ENCODE measurements around the gene FGF12.

The FGF12 gene

DNA sequence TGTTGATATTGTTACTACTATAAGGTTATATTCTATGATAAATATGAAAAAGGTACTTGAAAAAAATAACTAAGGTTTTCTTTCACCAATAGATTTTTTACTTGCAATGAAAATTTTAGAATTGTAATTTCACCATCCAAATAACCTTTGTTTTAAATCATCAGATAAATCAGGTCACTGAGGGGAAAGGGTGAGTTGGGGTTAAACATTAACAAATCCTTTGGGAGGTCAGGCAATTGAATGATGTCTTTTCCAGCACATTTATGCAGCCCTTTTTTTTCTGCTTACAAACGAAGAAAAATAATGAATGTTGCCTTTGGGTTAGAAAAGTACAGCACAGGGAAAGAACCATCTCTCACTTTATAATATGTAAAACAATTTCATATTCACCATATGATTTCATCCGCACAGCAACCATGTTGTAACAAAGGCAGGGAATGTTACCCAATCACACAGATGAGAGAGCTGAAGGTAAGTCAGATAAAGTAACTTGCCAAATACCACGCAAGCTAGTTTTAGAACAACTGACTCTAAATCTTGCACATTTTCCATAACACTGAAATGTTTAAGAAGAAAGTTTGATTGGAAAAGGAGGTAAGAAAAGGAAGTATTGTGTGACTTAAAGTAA, 151.3 kb downstream of the FGF12 start:
- TF ChIP-seq SIN3A (IDR thresholded peaks at IDR 0.05; ENCODE audit: borderline replicate concordance, insufficient read depth, low read length) = no peak
- TF ChIP-seq, protein P1, sequence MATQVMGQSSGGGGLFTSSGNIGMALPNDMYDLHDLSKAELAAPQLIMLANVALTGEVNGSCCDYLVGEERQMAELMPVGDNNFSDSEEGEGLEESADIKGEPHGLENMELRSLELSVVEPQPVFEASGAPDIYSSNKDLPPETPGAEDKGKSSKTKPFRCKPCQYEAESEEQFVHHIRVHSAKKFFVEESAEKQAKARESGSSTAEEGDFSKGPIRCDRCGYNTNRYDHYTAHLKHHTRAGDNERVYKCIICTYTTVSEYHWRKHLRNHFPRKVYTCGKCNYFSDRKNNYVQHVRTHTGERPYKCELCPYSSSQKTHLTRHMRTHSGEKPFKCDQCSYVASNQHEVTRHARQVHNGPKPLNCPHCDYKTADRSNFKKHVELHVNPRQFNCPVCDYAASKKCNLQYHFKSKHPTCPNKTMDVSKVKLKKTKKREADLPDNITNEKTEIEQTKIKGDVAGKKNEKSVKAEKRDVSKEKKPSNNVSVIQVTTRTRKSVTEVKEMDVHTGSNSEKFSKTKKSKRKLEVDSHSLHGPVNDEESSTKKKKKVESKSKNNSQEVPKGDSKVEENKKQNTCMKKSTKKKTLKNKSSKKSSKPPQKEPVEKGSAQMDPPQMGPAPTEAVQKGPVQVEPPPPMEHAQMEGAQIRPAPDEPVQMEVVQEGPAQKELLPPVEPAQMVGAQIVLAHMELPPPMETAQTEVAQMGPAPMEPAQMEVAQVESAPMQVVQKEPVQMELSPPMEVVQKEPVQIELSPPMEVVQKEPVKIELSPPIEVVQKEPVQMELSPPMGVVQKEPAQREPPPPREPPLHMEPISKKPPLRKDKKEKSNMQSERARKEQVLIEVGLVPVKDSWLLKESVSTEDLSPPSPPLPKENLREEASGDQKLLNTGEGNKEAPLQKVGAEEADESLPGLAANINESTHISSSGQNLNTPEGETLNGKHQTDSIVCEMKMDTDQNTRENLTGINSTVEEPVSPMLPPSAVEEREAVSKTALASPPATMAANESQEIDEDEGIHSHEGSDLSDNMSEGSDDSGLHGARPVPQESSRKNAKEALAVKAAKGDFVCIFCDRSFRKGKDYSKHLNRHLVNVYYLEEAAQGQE (IDR thresholded peaks at IDR 0.05; ENCODE audit: insufficient read depth in 1 of 2, low read depth in 2 of 2, low read length in 2 of 2) = no peak
- no peak for TF ChIP-seq FOXP2 (optimal IDR thresholded peaks at IDR 0.05; ENCODE audit: borderline replicate concordance, extremely low read depth, extremely low read length, insufficient read depth)
- TF ChIP-seq TAF1 (IDR thresholded peaks at IDR 0.05; ENCODE audit: borderline replicate concordance, insufficient read depth, low read length) = no peak
- TF ChIP-seq POLR2AphosphoS5 (IDR thresholded peaks at IDR 0.05; ENCODE audit: low read depth, low read length) = no peak

DNA sequence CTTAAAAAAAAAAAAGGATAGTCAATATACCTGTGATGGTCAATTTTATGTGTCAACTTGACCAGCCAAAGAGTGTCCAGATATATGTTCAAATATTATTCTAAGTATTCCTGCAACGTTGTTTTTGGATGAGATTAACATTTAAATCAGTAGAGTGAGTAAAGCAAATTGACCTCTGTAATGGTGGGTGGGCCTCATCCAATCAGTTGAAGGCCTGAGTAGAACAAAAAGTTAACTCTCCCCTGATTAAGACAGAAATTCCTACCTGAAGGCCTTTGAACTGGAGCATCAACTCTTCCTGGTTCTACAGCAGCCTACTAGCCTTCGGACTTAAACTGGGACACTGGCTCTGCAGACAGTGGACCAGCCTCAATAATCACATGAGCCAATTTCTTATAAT, 154.1 kb downstream of the FGF12 start:
- TF ChIP-seq TAF1 (IDR thresholded peaks at IDR 0.05; ENCODE audit: borderline replicate concordance, insufficient read depth, low read length) = no peak
- TF ChIP-seq POLR2AphosphoS5 (IDR thresholded peaks at IDR 0.05; ENCODE audit: low read depth, low read length) = no peak
- TF ChIP-seq SIN3A (IDR thresholded peaks at IDR 0.05; ENCODE audit: borderline replicate concordance, insufficient read depth, low read length) = no peak
- TF ChIP-seq, protein P1 (IDR thresholded peaks at IDR 0.05; ENCODE audit: insufficient read depth in 1 of 2, low read depth in 2 of 2, low read length in 2 of 2) = no peak
- no peak for TF ChIP-seq FOXP2 (optimal IDR thresholded peaks at IDR 0.05; ENCODE audit: borderline replicate concordance, extremely low read depth, extremely low read length, insufficient read depth)

DNA sequence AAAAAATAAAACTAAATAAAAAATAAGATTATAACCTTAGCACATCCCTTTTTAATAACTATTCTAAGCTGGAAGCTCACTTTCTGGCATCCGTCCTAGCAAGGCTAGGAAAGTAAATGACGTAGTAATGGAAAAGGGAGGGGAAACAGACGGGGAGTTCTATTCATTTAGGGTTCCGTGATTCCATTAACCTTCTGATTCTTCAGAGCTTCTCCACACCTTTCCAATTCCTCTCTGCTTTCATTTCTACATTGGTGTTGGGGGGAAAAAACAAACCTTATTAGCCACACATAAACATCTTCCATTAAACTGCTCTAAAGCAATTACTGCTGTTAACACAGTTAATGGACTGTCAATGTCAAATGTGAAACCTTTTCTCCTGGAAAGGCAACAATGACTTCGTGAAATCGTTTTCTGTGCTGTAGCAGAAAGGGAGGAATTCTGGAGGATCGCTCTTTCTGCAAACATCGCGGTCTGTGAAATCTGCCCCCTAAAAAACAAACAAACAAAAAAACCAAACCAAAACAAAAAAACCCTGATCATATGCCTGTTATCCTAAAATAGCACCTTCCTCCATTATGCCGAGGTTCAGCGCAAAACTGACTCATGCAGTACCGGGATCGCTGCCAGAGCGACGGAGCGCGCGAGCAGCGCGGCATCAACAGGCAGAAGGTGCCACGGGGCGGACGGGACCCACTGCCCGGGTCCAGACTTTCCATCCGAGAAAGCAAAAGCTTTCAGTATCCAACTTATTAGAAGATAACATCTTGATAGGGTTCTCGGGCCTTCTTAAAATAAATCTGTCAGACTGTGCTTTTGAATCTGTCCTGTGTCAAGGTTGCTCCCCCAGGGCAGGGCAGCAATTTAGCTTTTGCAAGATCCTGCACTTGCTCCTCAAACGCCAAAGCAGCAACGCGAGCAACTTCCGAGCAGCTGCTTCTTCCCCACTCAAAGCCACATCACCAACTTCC, 156.2 kb downstream of the FGF12 start:
- TF ChIP-seq FOXP2 (optimal IDR thresholded peaks at IDR 0.05; ENCODE audit: borderline replicate concordance, extremely low read depth, extremely low read length, insufficient read depth) = no peak
- TF ChIP-seq SIN3A (IDR thresholded peaks at IDR 0.05; ENCODE audit: borderline replicate concordance, insufficient read depth, low read length) = no peak
- no peak for TF ChIP-seq TAF1 (IDR thresholded peaks at IDR 0.05; ENCODE audit: borderline replicate concordance, insufficient read depth, low read length)
- TF ChIP-seq POLR2AphosphoS5 (IDR thresholded peaks at IDR 0.05; ENCODE audit: low read depth, low read length) = no peak
- TF ChIP-seq, protein P1 (IDR thresholded peaks at IDR 0.05; ENCODE audit: insufficient read depth in 1 of 2, low read depth in 2 of 2, low read length in 2 of 2) = no peak

- TF ChIP-seq FOXP2 (optimal IDR thresholded peaks at IDR 0.05; ENCODE audit: borderline replicate concordance, extremely low read depth, extremely low read length, insufficient read depth) (no peak), POLR2AphosphoS5 (IDR thresholded peaks at IDR 0.05; ENCODE audit: low read depth, low read length) (no peak), TAF1 (IDR thresholded peaks at IDR 0.05; ENCODE audit: borderline replicate concordance, insufficient read depth, low read length) (no peak), SIN3A (IDR thresholded peaks at IDR 0.05; ENCODE audit: borderline replicate concordance, insufficient read depth, low read length) (no peak)
- TF ChIP-seq, protein P1 (IDR thresholded peaks at IDR 0.05; ENCODE audit: insufficient read depth in 1 of 2, low read depth in 2 of 2, low read length in 2 of 2) = no peak
Observed at GRCh38 chr3:192570315-192570714, 157.0 kb downstream of the FGF12 start.
